GM23338 (cell line): ENCODE measurements around the gene KLC1. TPM values are rescaled to one million over a fixed set of nuclear protein-coding genes. Genes with fewer than 3 reads are reported as not detected.

ENCODE experiments used
- ATAC-seq: fragments of 200-7000 bp; cut with Tn5 transposase; 3 replicates; pipeline ENCODE4 v1.9.1; 2020
- DNase-seq: peaks from one replicate; pipeline ENCODE4 v3.0.0-alpha.2; 2015; ENCODE audit warnings: low spot score
- H2AFZ ChIP-seq: fragments of 200-600 bp; sonication (generic); 2 replicates; pipeline ENCODE4 v1.8.0; 2016; ENCODE audit warnings: antibody characterized with exemption, mild to moderate bottlenecking, moderate library complexity
- H3F3A ChIP-seq: fragments of 200-600 bp; sonication (generic); replicated peaks from 2 replicates; pipeline ENCODE4 v1.8.0; 2017; ENCODE audit warnings: antibody characterized with exemption, mixed run types, low read depth
- H3K27ac ChIP-seq: fragments of 200-600 bp; sonication (generic); 2 replicates; pipeline ENCODE4 v1.6.1; 2016; ENCODE audit warnings: low read depth
- H3K27me3 ChIP-seq: fragments of 200-600 bp; sonication (generic); 2 replicates; pipeline ENCODE4 v1.8.0; 2016; ENCODE audit warnings: mild to moderate bottlenecking, mixed run types, moderate library complexity; ENCODE audit not compliant: insufficient read depth
- H3K36me3 ChIP-seq: fragments of 200-600 bp; sonication (generic); 2 replicates; pipeline ENCODE4 v1.8.0; 2016; ENCODE audit warnings: mild to moderate bottlenecking; ENCODE audit not compliant: insufficient read depth
- H3K4me1 ChIP-seq: fragments of 200-600 bp; sonication (generic); 2 replicates; pipeline ENCODE4 v1.8.0; 2016; ENCODE audit warnings: mild to moderate bottlenecking, moderate library complexity; ENCODE audit not compliant: insufficient read depth
- H3K4me2 ChIP-seq: fragments of 200-600 bp; sonication (generic); 2 replicates; pipeline ENCODE4 v1.7.1; 2017; ENCODE audit warnings: mixed run types
- H3K4me3 ChIP-seq: fragments of 200-600 bp; sonication (generic); 2 replicates; pipeline ENCODE4 v1.6.1; 2016; ENCODE audit warnings: mixed run types
- H3K79me2 ChIP-seq: fragments of 200-600 bp; sonication (generic); replicated peaks from 2 replicates; pipeline ENCODE4 v1.8.0; 2017; ENCODE audit warnings: mild to moderate bottlenecking; ENCODE audit not compliant: insufficient read depth
- H3K9me2 ChIP-seq: fragments of 200-600 bp; sonication (generic); 2 replicates; pipeline ENCODE4 v1.8.0; 2017; ENCODE audit not compliant: insufficient read depth
- H4K20me1 ChIP-seq: fragments of 200-600 bp; sonication (generic); replicated peaks from 2 replicates; pipeline ENCODE4 v1.8.0; 2017; ENCODE audit warnings: mild to moderate bottlenecking; ENCODE audit not compliant: insufficient read depth
- H3K27ac Mint-ChIP-seq: 2 replicates; pipeline ENCODE4 v1.8.0; 2020; ENCODE audit warnings: inconsistent platforms, mild to moderate bottlenecking, moderate library complexity, mixed read lengths
- H3K27me3 Mint-ChIP-seq: 3 replicates; pipeline ENCODE4 v1.8.0; 2022; ENCODE audit warnings: low read depth, mild to moderate bottlenecking, moderate library complexity, mixed read lengths, inconsistent platforms; ENCODE audit not compliant: insufficient read depth, poor library complexity
- H3K36me3 Mint-ChIP-seq: 3 replicates; pipeline ENCODE4 v1.8.0; 2021; ENCODE audit warnings: low read depth, mild to moderate bottlenecking, inconsistent platforms, moderate library complexity, mixed read lengths
- H3K4me1 Mint-ChIP-seq: 3 replicates; pipeline ENCODE4 v1.8.0; 2020; ENCODE audit warnings: mild to moderate bottlenecking, inconsistent platforms, mixed read lengths
- H3K4me3 Mint-ChIP-seq: 3 replicates; pipeline ENCODE4 v1.8.0; 2021; ENCODE audit warnings: moderate library complexity, mild to moderate bottlenecking, inconsistent platforms, mixed read lengths
- H3K9me3 Mint-ChIP-seq: 3 replicates; pipeline ENCODE4 v1.8.0; 2020; ENCODE audit warnings: moderate library complexity, mild to moderate bottlenecking, inconsistent platforms, mixed read lengths
- CREB1 ChIP-seq: fragments of 250-450 bp; sonication (Bioruptor Pico); IDR thresholded peaks from 2 replicates; pipeline ENCODE4 v1.5.0; 2020; ENCODE audit warnings: low read depth, mild to moderate bottlenecking, moderate library complexity
- CTCF ChIP-seq, 2 experiments: fragments of 200-600 bp in 1 of 2; sonication (generic) in 1 of 2; conservative IDR thresholded peaks; 2 replicates each; pipeline versions ENCODE4 v1.5.1 to v1.6.1; 2016 to 2017; ENCODE audit warnings: antibody characterized with exemption in 2 of 2, low read depth in 2 of 2, mild to moderate bottlenecking in 2 of 2, moderate library complexity in 1 of 2
- ETS1 ChIP-seq: IDR thresholded peaks from 2 replicates; pipeline ENCODE4 v1.6.1; 2016; ENCODE audit warnings: antibody characterized with exemption
- EZH2 ChIP-seq: fragments of 200-600 bp; sonication (generic); IDR thresholded peaks from one replicate; pipeline ENCODE4 v1.8.0; 2017; ENCODE audit warnings: antibody characterized with exemption, mild to moderate bottlenecking, low read depth; ENCODE audit not compliant: unreplicated experiment
- EZH2phosphoT487 ChIP-seq: fragments of 200-600 bp; sonication (generic); IDR thresholded peaks from one replicate; pipeline ENCODE4 v1.8.1; 2018; ENCODE audit warnings: antibody characterized with exemption; ENCODE audit not compliant: unreplicated experiment
- JUNB ChIP-seq: IDR thresholded peaks from one replicate; pipeline ENCODE4 v1.6.1; 2016; ENCODE audit warnings: antibody characterized with exemption; ENCODE audit not compliant: unreplicated experiment
- NANOG ChIP-seq: IDR thresholded peaks from 2 replicates; pipeline ENCODE4 v1.6.1; 2016; ENCODE audit warnings: antibody characterized with exemption, borderline replicate concordance
- POLR2AphosphoS5 ChIP-seq: IDR thresholded peaks from 2 replicates; pipeline ENCODE4 v1.6.1; 2016; ENCODE audit warnings: antibody characterized with exemption, low read depth
- REST ChIP-seq: IDR thresholded peaks from one replicate; pipeline ENCODE4 v1.6.1; 2018; ENCODE audit warnings: antibody characterized with exemption; ENCODE audit not compliant: unreplicated experiment
- STAT1 ChIP-seq: IDR thresholded peaks from one replicate; pipeline ENCODE4 v1.6.1; 2016; ENCODE audit warnings: antibody characterized with exemption; ENCODE audit not compliant: unreplicated experiment
- ZNF331 ChIP-seq: fragments of 250-450 bp; sonication (Bioruptor Pico); IDR thresholded peaks from 2 replicates; pipeline ENCODE4 v1.5.0; 2020; ENCODE audit warnings: low read depth, mild to moderate bottlenecking, moderate library complexity
- ZNF462 ChIP-seq: fragments of 250-450 bp; sonication (Bioruptor Pico); IDR thresholded peaks from 2 replicates; pipeline ENCODE4 v1.5.0; 2020; ENCODE audit warnings: mild to moderate bottlenecking, moderate library complexity
- polyA plus RNA-seq: library from polyadenylated mRNA; unstranded; fragments of >200 nt; fragmentation: Nextera tagmentation; extraction: Ambion mirVana; gene quantifications from 2 replicates; pipeline ENCODE4 v1.2.1, GENCODE V29; 2016
- total RNA-seq: library from RNA; depleted of rRNA; stranded (reverse); fragments of >200 nt; shearing (Covaris generic); gene quantifications from 2 replicates; pipeline ENCODE4 v1.2.3, GENCODE V29; 2014

The KLC1 gene
- total and polyA plus RNA-seq, 2 experiments from 2014 or later: 165 to 308 TPM

- Histone ChIP-seq H3K9me2 (no peaks in the 10 kb centered on the region), H3K4me1 (no peaks in the 10 kb centered on the region), H3K4me3 (no peak overlapping the region), H3K27ac (no peak overlapping the region), H3K4me2 (no peak overlapping the region), H3K79me2 (no peaks in the 10 kb centered on the region), H3F3A (no peaks in the 10 kb centered on the region), H2AFZ (no peak overlapping the region), H3K36me3 (no peaks in the 10 kb centered on the region), H3K27me3 (no peaks in the 10 kb centered on the region), H4K20me1 (no peaks in the 10 kb centered on the region; the same call in 1 of the 2 replicates)
- Mint-ChIP-seq H3K4me1 (peaks cover 1% of the 10 kb centered on the region; the same call in 1 of the 3 replicates), H3K27me3 (peaks cover 10% of the 10 kb centered on the region), H3K9me3 (no peaks in the 10 kb centered on the region), H3K27ac (no peak overlapping the region), H3K36me3 (peaks cover 22% of the 10 kb centered on the region), H3K4me3 (no peak overlapping the region)
- ATAC-seq: no peak
- no peak for DNase-seq
- TF ChIP-seq EZH2phosphoT487 (no peak), ZNF462 (CRISPR knock-in tag) (no peak), CREB1 (CRISPR knock-in tag) (no peak), REST (no peak), JUNB (no peak), ZNF331 (no peak), CTCF (conservative IDR thresholded peaks at IDR 0.05; ENCODE audit: low read depth in 2 of 2) (no peak), POLR2AphosphoS5 (no peak), ETS1 (no peak), STAT1 (no peak), EZH2 (no peak), NANOG (no peak)
These were observed 104.6 kb downstream of the KLC1 start for GRCh38 chr14:103733651-103734050.
